SK-N-SH (cell line): ENCODE measurements around the gene DVL1. TPM values are rescaled to one million over a fixed set of nuclear protein-coding genes. Genes with fewer than 3 reads are reported as not detected.

Source experiments
- CTCF ChIA-PET: fragments of 300-600, 350-600 bp; formaldehyde crosslinking; extraction: SDS; loops from one replicate; lab custom pipeline; 2021; lab: Yijun Ruan, JAX
- POLR2A ChIA-PET: fragments of 350-600 bp; sonication (Branson Sonifier 250); formaldehyde crosslinking; extraction: SDS; loops from one replicate; lab custom pipeline; 2020; ENCODE audit warnings: antibody characterized with exemption, inconsistent platforms; lab: Yijun Ruan, JAX
- DNase-seq: peaks from one replicate; pipeline ENCODE4 v3.0.0; 2012
- H2AFZ ChIP-seq: fragments of 200-600 bp; sonication (generic); 2 replicates; pipeline ENCODE4 v1.8.1; 2016; ENCODE audit warnings: antibody characterized with exemption, mild to moderate bottlenecking, low read depth
- H3F3A ChIP-seq: fragments of 200-600 bp; sonication (generic); replicated peaks from 2 replicates; pipeline ENCODE3; 2016; ENCODE audit warnings: antibody characterized with exemption, mild to moderate bottlenecking; ENCODE audit not compliant: insufficient read depth
- H3K27ac ChIP-seq, 2 experiments: fragments of 200-500 bp in 1 of 2; fragments of 200-600 bp in 1 of 2; sonication (Bioruptor generic) in 1 of 2; sonication (generic), shearing (Covaris generic) in 1 of 2; 2 replicates each; pipeline versions ENCODE4 v1.5.1 to v1.6.1; 2014 to 2016; ENCODE audit warnings: low read depth in 2 of 2, inconsistent platforms in 1 of 2, low read length in 1 of 2, mild to moderate bottlenecking in 1 of 2, mixed read lengths in 1 of 2
- H3K27me3 ChIP-seq: fragments of 200-600 bp; sonication (generic), shearing (Covaris generic); 2 replicates; pipeline ENCODE4 v1.6.1; 2016; ENCODE audit warnings: mixed run types; ENCODE audit not compliant: insufficient read depth
- H3K36me3 ChIP-seq, 2 experiments: fragments of 200-500 bp in 1 of 2; fragments of 200-600 bp in 1 of 2; sonication (Bioruptor generic) in 1 of 2; sonication (generic) in 1 of 2; replicated peaks in 1 of 2; 2 replicates each; pipeline versions ENCODE3 to v1.5.1; 2014 to 2016; ENCODE audit warnings: low read length in 1 of 2, mild to moderate bottlenecking in 1 of 2; ENCODE audit not compliant: insufficient read depth in 2 of 2, control insufficient read depth in 1 of 2
- H3K4me1 ChIP-seq, 2 experiments: fragments of 200-500 bp in 1 of 2; fragments of 200-600 bp in 1 of 2; sonication (Bioruptor generic) in 1 of 2; sonication (generic), shearing (Covaris generic) in 1 of 2; 2 replicates each; pipeline versions ENCODE4 v1.5.1 to v1.6.1; 2014 to 2016; ENCODE audit warnings: low read depth in 1 of 2, low read length in 1 of 2, mixed run types in 1 of 2; ENCODE audit not compliant: insufficient read depth in 2 of 2, control insufficient read depth in 1 of 2
- H3K4me2 ChIP-seq: fragments of 200-600 bp; sonication (generic), shearing (Covaris generic); 2 replicates; pipeline ENCODE4 v1.6.1; 2017; ENCODE audit warnings: mixed run types
- H3K4me3 ChIP-seq, 2 experiments: fragments of 200-500 bp in 1 of 2; fragments of 200-600 bp in 1 of 2; sonication (Bioruptor generic) in 1 of 2; sonication (generic), shearing (Covaris generic) in 1 of 2; 2 replicates each; pipeline versions ENCODE4 v1.5.1 to v1.8.1; 2014 to 2016; ENCODE audit warnings: low read depth in 2 of 2, inconsistent platforms in 1 of 2, low read length in 1 of 2, mild to moderate bottlenecking in 1 of 2, mixed read lengths in 1 of 2, moderate library complexity in 1 of 2
- H3K79me2 ChIP-seq: fragments of 200-600 bp; sonication (generic); 2 replicates; pipeline ENCODE4 v1.8.1; 2017; ENCODE audit warnings: mild to moderate bottlenecking; ENCODE audit not compliant: insufficient read depth
- H3K9ac ChIP-seq: fragments of 200-600 bp; sonication (generic); 2 replicates; pipeline ENCODE4 v1.6.1; 2017; ENCODE audit warnings: mixed run types
- H3K9me2 ChIP-seq: fragments of 200-600 bp; sonication (generic); 2 replicates; pipeline ENCODE4 v1.6.1; 2017; ENCODE audit warnings: mixed run types
- H3K9me3 ChIP-seq: fragments of 200-600 bp; sonication (generic); 2 replicates; pipeline ENCODE4 v1.6.1; 2017; ENCODE audit warnings: mixed run types, mild to moderate bottlenecking, moderate library complexity
- H4K20me1 ChIP-seq: fragments of 200-600 bp; sonication (generic); 2 replicates; pipeline ENCODE4 v1.6.1; 2017; ENCODE audit warnings: mild to moderate bottlenecking, mixed run types; ENCODE audit not compliant: insufficient read depth
- ELF1 ChIP-seq: IDR thresholded peaks from 2 replicates; pipeline ENCODE4 v1.4.0; 2012
- FOSL2 ChIP-seq: IDR thresholded peaks from 2 replicates; pipeline ENCODE4 v1.4.0; 2012; ENCODE audit warnings: low read depth, mild to moderate bottlenecking, moderate library complexity, borderline replicate concordance
- FOXM1 ChIP-seq: IDR thresholded peaks from 2 replicates; pipeline ENCODE4 v1.4.0; 2012; ENCODE audit warnings: low read depth, mild to moderate bottlenecking
- MEF2A ChIP-seq: IDR thresholded peaks from 2 replicates; pipeline ENCODE4 v1.4.0; 2012; ENCODE audit warnings: low read depth, borderline replicate concordance
- NRF1 ChIP-seq: IDR thresholded peaks from 2 replicates; pipeline ENCODE4 v1.6.1; 2012; ENCODE audit warnings: low read depth, mild to moderate bottlenecking, low read length
- POLR2AphosphoS5 ChIP-seq: IDR thresholded peaks from 2 replicates; pipeline ENCODE4 v1.6.1; 2012; ENCODE audit warnings: low read depth, low read length
- RAD21 ChIP-seq: IDR thresholded peaks from 2 replicates; pipeline ENCODE4 v1.6.1; 2012; ENCODE audit warnings: mild to moderate bottlenecking, low read length
- SIN3A ChIP-seq: IDR thresholded peaks from 2 replicates; pipeline ENCODE4 v1.6.1; 2012; ENCODE audit warnings: low read depth, mild to moderate bottlenecking, low read length, moderate library complexity, borderline replicate concordance
- TAF1 ChIP-seq: IDR thresholded peaks from 2 replicates; pipeline ENCODE4 v1.6.1; 2012; ENCODE audit warnings: low read depth, mild to moderate bottlenecking, low read length, moderate library complexity, borderline replicate concordance
- TCF12 ChIP-seq: IDR thresholded peaks from 2 replicates; pipeline ENCODE4 v1.4.0; 2012
- TEAD4 ChIP-seq: IDR thresholded peaks from 2 replicates; pipeline ENCODE4 v1.4.0; 2012; ENCODE audit warnings: mild to moderate bottlenecking, borderline replicate concordance; ENCODE audit not compliant: insufficient read depth
- WGBS: methylation state at CpG from one replicate; pipeline ENCODE4 v1.1.6; 2017; ENCODE audit warnings: low lambda C conversion rate; 5-methylcytosine and 5-hydroxymethylcytosine counted together
- polyA plus RNA-seq, 3 experiments: library from polyadenylated mRNA; depleted of rRNA; stranded (reverse); fragments of >200 nt; gene quantifications; 2 replicates each; pipeline ENCODE4 v1.2.3, GENCODE V29; 2012
- TF ChIP-seq, protein P1 (sequence below): IDR thresholded peaks from 2 replicates; pipeline ENCODE4; 2012
- TF ChIP-seq, protein P2 (sequence below): fragments of 150-350 bp; IDR thresholded peaks from 2 replicates; pipeline ENCODE4 v1.6.1; 2016; ENCODE audit warnings: mild to moderate bottlenecking, low read depth, low read length
- TF ChIP-seq, protein P3 (sequence below): IDR thresholded peaks from 2 replicates; pipeline ENCODE4 v1.4.0; 2012; ENCODE audit warnings: low read depth, borderline replicate concordance
- TF ChIP-seq, protein P4 (sequence below): fragments of 150-350 bp; IDR thresholded peaks from 2 replicates; pipeline ENCODE4 v1.6.1; 2017; ENCODE audit warnings: antibody characterized with exemption, low read length, low read depth, borderline replicate concordance

DVL1 gene
- polyA plus RNA-seq, 1 of the 3 experiments (the other 2 are of a cell fraction) = 32.0 TPM

DNA sequence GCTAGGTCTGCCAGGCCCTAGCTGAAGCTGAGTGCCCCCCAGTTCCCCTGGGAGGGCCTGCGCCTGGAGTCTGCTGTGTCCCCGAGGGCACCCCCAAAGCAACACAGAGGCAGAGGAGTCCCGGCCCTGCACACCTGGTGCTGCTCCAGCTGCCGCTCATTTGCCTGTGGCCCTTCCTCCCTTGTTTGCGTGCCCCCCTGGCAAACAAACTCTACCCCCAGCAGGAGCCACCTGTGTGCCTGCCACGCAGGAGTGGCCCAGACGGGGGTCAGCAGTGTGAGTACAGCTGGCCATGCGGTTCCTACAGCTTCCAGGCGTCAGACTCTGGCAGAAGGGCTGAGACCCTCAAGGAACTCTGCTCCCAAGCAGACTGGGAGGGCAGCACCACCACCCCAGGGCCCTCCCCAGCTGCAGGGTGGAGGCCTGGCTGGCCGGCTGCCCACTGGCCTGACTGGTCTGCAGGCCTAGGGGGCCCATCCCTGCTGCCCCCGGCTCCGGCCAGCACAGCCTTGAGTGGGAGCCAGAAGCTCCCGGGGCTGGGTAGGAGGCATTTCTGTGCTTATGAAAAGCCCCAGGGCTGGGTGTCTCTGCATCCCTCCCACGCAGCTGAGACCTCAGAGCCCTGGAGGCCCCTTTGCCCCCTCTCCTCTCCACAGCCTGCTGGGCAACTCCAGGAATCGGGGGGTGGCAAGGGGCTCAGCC, 18.7 kb downstream of the DVL1 start:
- Histone ChIP-seq H3K36me3 (peaks cover 0 to 17% of the 10 kb centered on the region in 2 experiments), H3K9me2 (no peaks in the 10 kb centered on the region)

DNA sequence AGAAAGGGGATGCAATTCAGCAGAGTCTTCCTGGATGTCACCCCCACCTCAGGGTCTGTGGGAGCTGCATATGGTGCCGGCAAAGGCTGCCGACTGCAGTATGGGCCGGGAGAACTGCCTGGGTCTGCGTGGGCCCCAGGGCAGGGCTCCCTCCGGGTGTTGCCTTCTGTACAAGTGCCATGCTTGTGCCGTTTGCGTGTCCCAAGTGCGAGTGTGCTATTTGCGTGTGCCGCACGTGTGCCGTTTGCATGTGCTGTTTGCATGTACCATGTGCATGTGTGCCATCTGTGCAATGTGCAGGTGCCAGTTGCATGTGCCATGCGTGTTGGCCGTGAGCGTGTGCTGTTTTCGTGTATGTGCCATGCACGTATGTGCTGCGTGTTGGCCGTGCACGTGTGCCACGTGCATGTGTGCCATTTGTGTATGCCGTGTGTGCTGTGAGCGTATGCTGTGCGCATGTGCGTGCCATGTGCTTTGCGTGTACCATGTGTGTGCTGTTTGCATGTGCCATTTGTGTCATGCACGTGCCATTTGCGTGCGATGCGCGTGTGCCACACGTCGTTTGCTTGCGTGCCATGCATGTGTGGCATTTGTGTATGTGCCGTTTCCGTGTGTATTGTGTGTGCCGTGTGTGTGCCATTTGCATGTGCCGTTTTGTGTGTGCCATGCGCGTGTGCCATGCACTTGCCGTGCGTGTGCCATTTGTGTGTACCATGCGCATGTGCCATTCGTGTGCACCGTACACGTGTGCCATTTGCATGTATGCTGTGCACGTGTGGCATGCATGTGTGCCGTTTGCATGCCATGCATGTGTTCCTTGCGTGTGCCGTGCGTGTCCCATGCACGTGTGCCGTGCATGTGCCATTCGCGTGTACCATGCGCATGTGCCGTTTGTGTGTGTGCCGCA, 19.7 kb downstream of the DVL1 start:
- CTCF ChIA-PET = interaction anchor here (0.7 to 1.9 kb wide), 5 partner anchors 14 to 1190 kb away, joined by 3 to 7 read pairs (median 3); no protein-coding TSS in a partner anchor

More for the DNA sequence above, 18.7 kb downstream of the DVL1 start:
- Histone ChIP-seq H3K4me3 (no peak overlapping the region), H2AFZ (no peak overlapping the region), H4K20me1 (no peaks in the 10 kb centered on the region), H3K27me3 (no peaks in the 10 kb centered on the region), H3K9me3 (no peaks in the 10 kb centered on the region), H3F3A (peaks cover 5% of the 10 kb centered on the region), H3K9ac (no peak overlapping the region), H3K4me2 (no peak overlapping the region), H3K27ac (no peak overlapping the region), H3K79me2 (peaks cover 14% of the 10 kb centered on the region), H3K4me1 (peaks cover 0 to 23% of the 10 kb centered on the region in 2 experiments; a peak in 1 of 4 replicates)
- POLR2A ChIA-PET = no interaction called here
- TF ChIP-seq, protein P1, sequence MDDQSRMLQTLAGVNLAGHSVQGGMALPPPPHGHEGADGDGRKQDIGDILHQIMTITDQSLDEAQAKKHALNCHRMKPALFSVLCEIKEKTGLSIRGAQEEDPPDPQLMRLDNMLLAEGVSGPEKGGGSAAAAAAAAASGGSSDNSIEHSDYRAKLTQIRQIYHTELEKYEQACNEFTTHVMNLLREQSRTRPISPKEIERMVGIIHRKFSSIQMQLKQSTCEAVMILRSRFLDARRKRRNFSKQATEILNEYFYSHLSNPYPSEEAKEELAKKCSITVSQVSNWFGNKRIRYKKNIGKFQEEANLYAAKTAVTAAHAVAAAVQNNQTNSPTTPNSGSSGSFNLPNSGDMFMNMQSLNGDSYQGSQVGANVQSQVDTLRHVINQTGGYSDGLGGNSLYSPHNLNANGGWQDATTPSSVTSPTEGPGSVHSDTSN = no peak
- TF ChIP-seq SIN3A (no peak), FOXM1 (no peak), POLR2AphosphoS5 (no peak), TCF12 (no peak), FOSL2 (no peak), ELF1 (no peak), NRF1 (no peak), RAD21 (no peak)
- TF ChIP-seq, protein P2, sequence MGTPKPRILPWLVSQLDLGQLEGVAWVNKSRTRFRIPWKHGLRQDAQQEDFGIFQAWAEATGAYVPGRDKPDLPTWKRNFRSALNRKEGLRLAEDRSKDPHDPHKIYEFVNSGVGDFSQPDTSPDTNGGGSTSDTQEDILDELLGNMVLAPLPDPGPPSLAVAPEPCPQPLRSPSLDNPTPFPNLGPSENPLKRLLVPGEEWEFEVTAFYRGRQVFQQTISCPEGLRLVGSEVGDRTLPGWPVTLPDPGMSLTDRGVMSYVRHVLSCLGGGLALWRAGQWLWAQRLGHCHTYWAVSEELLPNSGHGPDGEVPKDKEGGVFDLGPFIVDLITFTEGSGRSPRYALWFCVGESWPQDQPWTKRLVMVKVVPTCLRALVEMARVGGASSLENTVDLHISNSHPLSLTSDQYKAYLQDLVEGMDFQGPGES = no peak
- TF ChIP-seq, protein P3, sequence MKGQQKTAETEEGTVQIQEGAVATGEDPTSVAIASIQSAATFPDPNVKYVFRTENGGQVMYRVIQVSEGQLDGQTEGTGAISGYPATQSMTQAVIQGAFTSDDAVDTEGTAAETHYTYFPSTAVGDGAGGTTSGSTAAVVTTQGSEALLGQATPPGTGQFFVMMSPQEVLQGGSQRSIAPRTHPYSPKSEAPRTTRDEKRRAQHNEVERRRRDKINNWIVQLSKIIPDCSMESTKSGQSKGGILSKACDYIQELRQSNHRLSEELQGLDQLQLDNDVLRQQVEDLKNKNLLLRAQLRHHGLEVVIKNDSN = no peak
- DNase-seq = peak; percentile 56
- CTCF ChIA-PET = interaction anchor here (0.7 to 1.9 kb wide), 5 partner anchors 13 to 1189 kb away, joined by 3 to 7 read pairs (median 3); no protein-coding TSS in a partner anchor
- 35% methylated on average over 3 of the region's 15 CpGs for WGBS

More for the DNA sequence above, 19.7 kb downstream of the DVL1 start:
- no peak overlapping the region for H2AFZ ChIP-seq
- no peaks in the 10 kb centered on the region for H3K27me3 ChIP-seq
- POLR2A ChIA-PET = no interaction called here
- H3K4me1 ChIP-seq = peaks cover 0 to 26% of the 10 kb centered on the region in 2 experiments; a peak in 1 of 4 replicates
- DNase-seq = no peak
- no peak overlapping the region for H3K4me2 ChIP-seq
- no peaks in the 10 kb centered on the region for H3K9me3 ChIP-seq
- TF ChIP-seq SIN3A (no peak), TAF1 (no peak), POLR2AphosphoS5 (no peak), ELF1 (no peak), MEF2A (no peak), NRF1 (no peak), TEAD4 (no peak), RAD21 (no peak)
- TF ChIP-seq, protein P3 = no peak
- TF ChIP-seq, protein P4, sequence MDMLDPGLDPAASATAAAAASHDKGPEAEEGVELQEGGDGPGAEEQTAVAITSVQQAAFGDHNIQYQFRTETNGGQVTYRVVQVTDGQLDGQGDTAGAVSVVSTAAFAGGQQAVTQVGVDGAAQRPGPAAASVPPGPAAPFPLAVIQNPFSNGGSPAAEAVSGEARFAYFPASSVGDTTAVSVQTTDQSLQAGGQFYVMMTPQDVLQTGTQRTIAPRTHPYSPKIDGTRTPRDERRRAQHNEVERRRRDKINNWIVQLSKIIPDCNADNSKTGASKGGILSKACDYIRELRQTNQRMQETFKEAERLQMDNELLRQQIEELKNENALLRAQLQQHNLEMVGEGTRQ = no peak
- peaks cover 23% of the 10 kb centered on the region for H3K79me2 ChIP-seq
- H3K36me3 ChIP-seq = peaks cover 0 to 14% of the 10 kb centered on the region in 2 experiments
- no peak overlapping the region for H3K9ac ChIP-seq
- no peak overlapping the region for H3K4me3 ChIP-seq
- no peak overlapping the region for H3K27ac ChIP-seq
- no peaks in the 10 kb centered on the region for H4K20me1 ChIP-seq
- peaks cover 5% of the 10 kb centered on the region for H3F3A ChIP-seq
- H3K9me2 ChIP-seq = no peaks in the 10 kb centered on the region
- WGBS = 89% methylated on average over 49 of the region's 58 CpGs
